ENCODE measurements around the gene APBA2.

APBA2 gene

GRCh38 chr15:28986726-28987125 lies 101.0 kb downstream of the APBA2 start:
- no peak for DNase-seq

- no peak for DNase-seq
Observed at GRCh38 chr15:28987337-28987736, 101.6 kb downstream of the APBA2 start.

- DNase-seq, result no peak
Observed at GRCh38 chr15:28989239-28989830, 103.6 kb downstream of the APBA2 start.

- no peak for DNase-seq
Observed at GRCh38 chr15:28989896-28990295, 104.1 kb downstream of the APBA2 start.

GRCh38 chr15:28990390-28990789 lies 104.6 kb downstream of the APBA2 start:
- no peak for DNase-seq

GRCh38 chr15:28991236-28992171 lies 105.7 kb downstream of the APBA2 start:
- no peak for DNase-seq

GRCh38 chr15:28992336-28992864 lies 106.6 kb downstream of the APBA2 start:
- DNase-seq, result no peak

- no peak for DNase-seq
Observed at GRCh38 chr15:28993051-28993719, 107.4 kb downstream of the APBA2 start.

GRCh38 chr15:28993720-28994053 lies 107.9 kb downstream of the APBA2 start:
- DNase-seq, result no peak

- DNase-seq, result no peak
Observed at GRCh38 chr15:28994142-28994830, 108.5 kb downstream of the APBA2 start.

GRCh38 chr15:28994831-28995596 lies 109.2 kb downstream of the APBA2 start:
- DNase-seq, result no peak

- no peak for DNase-seq
Observed at GRCh38 chr15:28995705-28996104, 109.9 kb downstream of the APBA2 start.

- no peak for DNase-seq
Observed at GRCh38 chr15:28996289-28996688, 110.5 kb downstream of the APBA2 start.

- no peak for DNase-seq
Observed at GRCh38 chr15:28996953-28997352, 111.2 kb downstream of the APBA2 start.

- DNase-seq, result no peak
Observed at GRCh38 chr15:28997791-28998190, 112.0 kb downstream of the APBA2 start.

- no peak for DNase-seq
Observed at GRCh38 chr15:28998511-28998910, 112.7 kb downstream of the APBA2 start.

- no peak for DNase-seq
Observed at GRCh38 chr15:29003191-29003839, 117.5 kb downstream of the APBA2 start.

- DNase-seq, result no peak
Observed at GRCh38 chr15:29003840-29004233, 118.1 kb downstream of the APBA2 start.

- no peak for DNase-seq
Observed at GRCh38 chr15:29005931-29006330, 120.2 kb downstream of the APBA2 start.

- no peak for DNase-seq
Observed at GRCh38 chr15:29008846-29009245, 123.1 kb downstream of the APBA2 start.

- DNase-seq, result no peak
Observed at GRCh38 chr15:29012097-29012496, 126.3 kb downstream of the APBA2 start.

- no peak for DNase-seq
Observed at GRCh38 chr15:29014493-29014892, 128.7 kb downstream of the APBA2 start.

All from KG1 (cell line).